T-helper 17 cell (primary cell): ENCODE results near the gene CDC42EP1. TPM values are rescaled to one million over a fixed set of nuclear protein-coding genes. Genes with fewer than 3 reads are reported as not detected.

Source experiments
- ATAC-seq: fragments of 150-1000 bp; cut with Tn5 transposase; 2 replicates; pipeline ENCODE4 v1.10.0; 2021; ENCODE audit warnings: mild to moderate bottlenecking, moderate library complexity
- DNase-seq, 3 donors: peaks; one replicate each; pipeline versions ENCODE4 v3.0.0 to v3.0.0-alpha.2; 2020 to 2021
- H3K9me3 ChIP-seq: one replicate; pipeline ENCODE4 v1.7.0; 2013; ENCODE audit warnings: low read length, mild to moderate bottlenecking; ENCODE audit not compliant: control insufficient read depth, poor library complexity, severe bottlenecking
- H3K27ac Mint-ChIP-seq: one replicate; pipeline ENCODE4 v1.8.0; 2022; ENCODE audit warnings: mild to moderate bottlenecking, moderate library complexity, mixed read lengths
- H3K27me3 Mint-ChIP-seq: one replicate; pipeline ENCODE4 v1.8.0; 2022; ENCODE audit warnings: mixed read lengths
- H3K36me3 Mint-ChIP-seq: one replicate; pipeline ENCODE4 v1.8.0; 2022; ENCODE audit warnings: low read depth, mixed read lengths
- H3K4me1 Mint-ChIP-seq: one replicate; pipeline ENCODE4 v1.8.0; 2022; ENCODE audit warnings: mild to moderate bottlenecking, mixed read lengths
- H3K4me3 Mint-ChIP-seq: one replicate; pipeline ENCODE4 v1.8.0; 2022; ENCODE audit warnings: mild to moderate bottlenecking, moderate library complexity, mixed read lengths
- total RNA-seq, 4 donors: library from RNA in 2 of 4; stranded (reverse) in 2 of 4; gene quantifications; one replicate each; pipeline ENCODE4 v1.2.3 and lab custom pipeline; 2022 to 2026

The CDC42EP1 gene
- not detected for total RNA-seq
- 0 reads per million in 2 donors for total RNA-seq (lab: John Stamatoyannopoulos, UW)

DNA sequence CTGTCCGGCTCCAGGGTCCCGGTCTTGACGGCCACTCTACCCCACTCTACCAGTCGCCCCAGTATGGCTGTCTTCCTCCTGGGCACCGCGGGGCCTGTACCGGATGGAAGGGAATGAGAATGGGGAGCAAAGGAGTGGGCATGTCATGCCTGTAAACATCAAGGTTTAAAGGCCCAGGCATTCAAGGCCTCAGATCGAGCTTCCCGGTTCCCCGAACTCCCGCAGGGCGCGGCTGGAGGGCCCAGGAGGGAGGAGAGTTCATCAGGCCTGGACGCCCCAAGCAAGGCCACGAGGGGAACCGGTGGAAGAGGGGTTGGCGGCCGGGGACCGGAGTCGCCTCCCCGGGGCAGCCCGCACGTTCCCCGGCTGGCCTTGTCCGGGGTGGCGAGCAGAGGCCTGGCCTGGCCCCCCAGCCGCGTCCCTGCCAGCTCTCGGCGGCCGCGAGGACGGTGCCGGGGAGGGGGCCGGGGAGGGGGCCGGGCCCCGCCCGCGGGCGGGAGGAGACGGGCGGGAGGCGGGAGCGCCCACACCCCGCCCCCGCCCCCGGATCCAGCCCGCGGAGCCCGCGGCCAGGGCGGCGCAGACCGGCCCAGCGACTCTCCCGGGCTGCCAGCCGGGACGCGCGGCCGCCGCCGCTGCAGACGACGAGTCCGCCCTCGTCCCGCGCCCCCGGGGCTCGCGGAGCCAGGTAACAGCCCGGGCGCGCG, at the start of gene CDC42EP1:
CDC42EP1 (plus strand) TSS at position 580 of the 707 bp plus-strand sequence. CDS start 5,870 bp downstream, outside the sequence.
- peak; percentile 22 for ATAC-seq
- no peak for DNase-seq
- H3K9me3 ChIP-seq: no peaks in the 10 kb centered on the region
- peaks cover 17% of the 10 kb centered on the region for H3K4me1 Mint-ChIP-seq
- no peak within 1 kb of the TSS for H3K27ac Mint-ChIP-seq
- H3K27me3 Mint-ChIP-seq: peaks cover 51% of the 10 kb centered on the region
- H3K36me3 Mint-ChIP-seq: peaks cover 5% of the 10 kb centered on the region
- peak within 1 kb of the TSS; percentile 87 for H3K4me3 Mint-ChIP-seq

DNA sequence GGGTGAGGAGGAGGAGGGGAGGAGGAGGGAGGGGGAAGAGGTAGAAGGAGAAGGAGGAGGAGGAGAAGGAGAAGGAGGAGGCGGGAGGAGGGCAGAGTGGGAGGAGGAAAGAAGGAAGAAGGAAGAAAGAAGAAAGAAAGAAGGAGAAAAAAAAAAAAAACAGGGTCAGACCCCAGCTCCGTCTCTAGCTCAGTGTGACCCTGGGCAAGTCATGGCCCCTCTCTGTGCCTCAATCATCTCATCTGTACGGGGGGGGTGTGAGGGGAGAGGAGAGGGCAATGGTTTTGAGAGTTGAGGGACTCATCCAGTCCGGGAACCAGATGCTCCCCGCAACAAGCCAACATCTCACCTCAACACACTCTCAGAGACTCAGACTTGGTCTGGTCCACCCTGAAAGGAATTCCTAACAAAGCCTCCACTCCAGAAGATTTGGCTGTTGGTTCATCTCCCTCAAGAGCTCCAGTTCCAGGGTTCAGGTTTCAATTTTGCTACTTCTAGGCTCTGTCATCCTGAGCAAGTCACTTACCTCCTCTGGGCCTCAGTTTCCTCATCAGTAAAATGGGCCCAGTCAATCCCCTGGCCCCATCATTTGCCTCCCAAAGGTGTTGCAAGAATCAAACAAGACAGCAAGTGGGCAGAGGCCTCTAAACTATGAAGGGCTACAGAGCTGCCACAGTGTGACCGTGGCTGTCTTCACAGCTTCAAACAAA, 48.7 kb upstream of the CDC42EP1 start:
- no peak for DNase-seq
- H3K27ac Mint-ChIP-seq: no peak overlapping the region
- no peak overlapping the region for H3K4me3 Mint-ChIP-seq
- ATAC-seq: no peak
- H3K9me3 ChIP-seq: no peaks in the 10 kb centered on the region
- peaks cover 2% of the 10 kb centered on the region for H3K36me3 Mint-ChIP-seq
- peaks cover 5% of the 10 kb centered on the region for H3K27me3 Mint-ChIP-seq
- no peaks in the 10 kb centered on the region for H3K4me1 Mint-ChIP-seq

DNA sequence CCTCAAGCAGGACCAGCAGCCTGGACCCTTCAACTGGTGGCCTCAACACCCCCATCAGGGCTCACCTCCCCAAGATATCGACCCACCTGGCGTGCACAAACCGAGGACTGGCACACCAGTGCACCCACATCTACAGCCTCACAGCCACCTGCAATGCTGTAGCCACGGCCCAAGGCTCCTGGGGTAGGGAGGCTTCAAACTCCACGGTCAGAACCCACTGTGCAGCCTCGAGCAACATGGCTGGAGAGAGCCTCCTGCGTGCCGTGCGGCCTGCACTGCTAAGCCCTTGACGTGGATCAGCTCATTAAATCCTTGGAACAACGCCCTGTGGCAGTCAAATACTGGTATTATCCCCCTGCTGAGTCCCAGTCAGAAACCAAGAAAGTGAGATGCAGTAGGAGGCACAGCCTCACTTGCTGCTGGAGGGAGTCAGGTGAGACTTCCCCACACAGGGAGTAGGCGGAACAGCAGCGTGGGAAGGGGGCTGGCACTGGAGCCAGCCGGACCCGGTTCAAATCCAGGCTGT, 45.7 kb upstream of the CDC42EP1 start:
- Mint-ChIP-seq H3K4me1 (peaks cover 5% of the 10 kb centered on the region), H3K36me3 (peaks cover 5% of the 10 kb centered on the region)

DNA sequence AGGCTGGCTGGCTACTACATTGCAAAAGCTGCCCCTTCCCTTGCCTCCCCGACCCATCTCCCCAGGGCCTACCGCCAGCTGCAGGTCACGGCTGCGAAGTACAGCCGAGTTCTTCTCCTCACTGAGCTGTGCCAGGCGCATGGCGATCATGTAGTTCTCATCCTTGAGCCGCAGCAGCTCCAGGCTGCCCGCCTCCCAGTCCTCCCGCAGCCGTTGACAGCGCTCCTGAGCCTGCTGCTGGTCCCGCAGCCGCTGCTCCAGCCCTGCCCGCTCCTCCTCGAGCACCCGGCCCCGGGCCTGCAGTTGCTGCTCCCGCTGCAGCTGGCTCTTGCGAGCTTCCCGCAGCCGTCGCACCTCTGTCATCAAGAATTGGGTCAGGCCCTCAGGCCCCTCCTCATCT, 44.4 kb upstream of the CDC42EP1 start:
- H3K27ac Mint-ChIP-seq: no peak overlapping the region
- H3K36me3 Mint-ChIP-seq: peaks cover 5% of the 10 kb centered on the region
- peaks cover 5% of the 10 kb centered on the region for H3K4me1 Mint-ChIP-seq
- H3K4me3 Mint-ChIP-seq: no peak overlapping the region
- H3K27me3 Mint-ChIP-seq: peaks cover 17% of the 10 kb centered on the region
- DNase-seq (no peak), ATAC-seq (no peak)
- H3K9me3 ChIP-seq: no peaks in the 10 kb centered on the region

More for the DNA sequence above, 45.7 kb upstream of the CDC42EP1 start:
- Mint-ChIP-seq H3K27me3 (peaks cover 13% of the 10 kb centered on the region), H3K4me3 (no peak overlapping the region), H3K27ac (no peak overlapping the region)
- no peak for DNase-seq
- ATAC-seq: no peak
- no peaks in the 10 kb centered on the region for H3K9me3 ChIP-seq

DNA sequence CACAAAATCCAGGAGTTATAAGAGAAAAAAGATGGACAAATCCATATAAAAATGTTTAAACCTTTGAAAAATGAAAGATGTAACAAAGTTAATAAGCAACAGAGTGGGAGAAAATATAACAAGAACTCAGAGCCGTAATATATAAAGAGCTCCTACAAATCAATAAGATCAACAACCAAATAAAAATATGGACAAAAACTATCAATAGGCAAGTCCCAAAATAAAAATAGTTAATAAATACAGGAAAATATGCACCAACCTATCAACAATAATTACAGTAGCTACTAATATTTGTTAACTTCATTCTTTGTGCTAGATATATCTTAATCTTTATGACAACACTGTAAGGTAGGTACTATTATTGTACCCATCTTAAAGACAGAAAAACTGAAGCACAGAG, 43.8 kb upstream of the CDC42EP1 start:
- Mint-ChIP-seq H3K36me3 (peaks cover 5% of the 10 kb centered on the region), H3K27me3 (peaks cover 22% of the 10 kb centered on the region), H3K4me1 (peaks cover 5% of the 10 kb centered on the region), H3K4me3 (no peak overlapping the region), H3K27ac (no peak overlapping the region)
- ATAC-seq (no peak), DNase-seq (no peak)
- no peaks in the 10 kb centered on the region for H3K9me3 ChIP-seq

DNA sequence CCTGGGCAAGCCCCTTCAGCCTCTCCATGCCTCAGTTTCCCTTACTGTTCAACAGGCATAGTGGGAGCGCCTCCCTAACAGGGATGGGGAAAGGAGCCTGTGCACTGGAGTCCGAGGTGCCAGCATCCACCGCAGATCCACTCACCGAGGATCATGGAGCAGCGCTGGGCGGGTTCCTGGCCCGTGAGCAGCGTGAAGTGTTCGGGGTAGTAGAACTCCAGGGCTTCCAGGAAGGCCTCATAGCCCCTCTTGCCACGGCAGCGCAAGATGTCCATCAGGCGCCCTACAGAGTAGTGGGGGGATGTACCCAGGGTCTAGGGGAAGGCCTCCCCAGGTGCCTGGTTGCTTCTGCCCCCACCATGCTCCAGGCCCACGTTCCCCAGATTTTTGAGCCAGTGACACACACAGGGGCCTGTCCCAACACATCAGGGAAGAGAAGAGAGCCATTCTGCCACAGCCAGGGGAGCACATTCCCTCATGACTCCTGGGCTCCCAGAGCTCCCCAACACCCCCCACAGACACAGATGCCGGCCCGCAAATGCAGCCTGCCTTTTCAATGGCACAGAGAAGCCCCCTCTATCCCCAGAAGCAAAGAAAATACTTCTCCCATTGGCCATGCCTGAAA, 42.3 kb upstream of the CDC42EP1 start:
- no peaks in the 10 kb centered on the region for H3K9me3 ChIP-seq
- Mint-ChIP-seq H3K27me3 (peaks cover 37% of the 10 kb centered on the region), H3K4me1 (peaks cover 5% of the 10 kb centered on the region), H3K36me3 (peaks cover 5% of the 10 kb centered on the region), H3K4me3 (peak overlapping the region; percentile 88), H3K27ac (peak overlapping the region; percentile 70)
- DNase-seq: no peak
- no peak for ATAC-seq

DNA sequence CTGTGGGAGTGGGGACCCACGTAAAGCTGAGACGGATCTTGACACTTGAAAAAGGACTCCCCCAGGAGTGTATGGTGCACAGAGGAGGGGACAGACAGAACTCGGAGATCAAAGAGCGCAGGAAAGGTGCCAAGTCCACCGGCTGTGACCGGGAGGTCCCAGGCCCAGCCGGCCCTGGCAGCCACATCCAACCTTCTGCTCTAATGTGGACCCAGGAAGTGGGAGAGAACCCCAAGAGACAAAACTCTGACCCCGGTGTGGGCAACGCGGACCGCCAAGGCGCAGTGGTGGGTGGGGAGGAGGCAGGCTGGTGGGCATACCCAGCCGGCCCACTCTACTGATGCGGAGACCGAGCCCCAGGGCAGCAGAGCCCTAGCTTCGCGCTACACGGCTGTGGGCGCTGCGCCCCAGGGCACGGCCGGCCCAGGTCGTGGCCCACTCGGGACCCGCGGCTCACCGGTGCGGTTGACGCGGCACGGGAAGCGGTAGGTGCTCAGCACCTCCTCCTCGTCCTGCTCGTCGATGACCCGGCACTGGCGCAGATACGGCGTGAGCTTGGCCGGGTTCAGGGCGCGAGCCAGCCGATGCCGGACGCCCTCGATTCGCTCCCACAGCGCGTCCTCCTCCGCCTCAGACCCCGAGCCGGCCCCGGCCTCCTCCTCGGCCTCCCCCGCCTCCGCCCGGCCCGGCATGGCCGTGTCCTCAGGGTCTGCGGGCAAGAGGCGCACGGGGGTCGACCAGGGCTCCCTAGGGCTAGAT, 41.6 kb upstream of the CDC42EP1 start:
- Mint-ChIP-seq H3K27ac (peak overlapping the region; percentile 70), H3K4me1 (peaks cover 5% of the 10 kb centered on the region), H3K27me3 (peaks cover 44% of the 10 kb centered on the region), H3K36me3 (peaks cover 5% of the 10 kb centered on the region), H3K4me3 (peak overlapping the region; percentile 88)
- no peaks in the 10 kb centered on the region for H3K9me3 ChIP-seq
- DNase-seq: no peak
- ATAC-seq: peak; percentile 8

DNA sequence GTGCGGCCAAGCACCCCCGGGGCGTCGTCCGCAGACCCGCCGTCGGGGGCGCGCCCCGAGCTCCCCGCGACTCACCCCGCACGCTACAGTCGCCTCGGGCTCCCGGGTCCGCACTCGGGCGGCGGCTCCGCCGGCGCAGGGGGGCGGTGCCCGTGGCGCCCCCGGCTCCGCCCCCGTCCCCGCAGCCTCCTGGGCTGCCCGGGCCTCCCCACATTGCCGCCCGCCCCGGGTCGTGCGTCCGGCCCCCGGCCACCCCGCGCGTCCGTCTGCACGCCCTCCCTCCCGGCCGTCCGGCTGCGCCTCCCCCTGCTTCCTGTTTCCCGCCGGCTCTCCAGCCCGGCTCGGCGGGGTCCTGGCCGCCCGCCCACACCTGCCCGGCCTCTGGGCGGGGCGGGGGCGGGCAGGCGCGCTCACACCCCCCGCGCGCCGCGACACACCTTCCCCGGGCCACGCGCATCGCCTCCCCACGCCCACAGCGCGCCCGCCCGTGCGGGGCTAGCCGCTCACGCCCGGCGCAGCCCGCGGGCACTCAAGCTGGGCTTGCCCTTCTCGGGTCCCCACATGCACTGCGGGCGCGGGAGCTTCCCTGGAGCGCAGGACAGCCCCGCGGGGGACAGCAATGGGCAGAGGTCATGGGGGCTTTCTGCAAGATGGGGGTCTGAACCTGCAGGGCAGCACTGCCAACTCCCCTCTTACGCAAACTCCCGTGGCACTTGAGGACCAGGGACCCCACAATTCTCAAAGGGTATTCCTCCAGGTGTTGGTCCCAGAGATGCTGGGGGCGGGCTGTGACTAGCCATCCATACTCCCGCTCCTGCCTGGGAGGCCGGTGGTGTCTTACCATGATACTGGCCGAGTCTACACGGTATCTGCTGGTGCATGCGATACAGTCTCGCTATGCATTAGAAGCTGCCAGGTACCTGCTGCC, 40.7 kb upstream of the CDC42EP1 start, which contains the start of gene CARD10:
CARD10 (minus strand) TSS at position 148 of the 928 bp plus-strand sequence. CDS start 215 bp downstream, outside the sequence.
- Mint-ChIP-seq H3K27ac (peak within 1 kb of the TSS; percentile 70), H3K27me3 (peaks cover 50% of the 10 kb centered on the region), H3K4me3 (peak within 1 kb of the TSS; percentile 88), H3K4me1 (peaks cover 5% of the 10 kb centered on the region), H3K36me3 (peaks cover 5% of the 10 kb centered on the region)
- ATAC-seq (peak; percentile 63), DNase-seq (no peak)
- H3K9me3 ChIP-seq: no peaks in the 10 kb centered on the region

GRCh38 chr22:37520776-37521191, 39.5 kb upstream of the CDC42EP1 start:
- DNase-seq: no peak
- H3K4me3 Mint-ChIP-seq: peak overlapping the region; percentile 59
- peaks cover 5% of the 10 kb centered on the region for H3K4me1 Mint-ChIP-seq
- H3K36me3 Mint-ChIP-seq: peaks cover 5% of the 10 kb centered on the region
- no peak overlapping the region for H3K27ac Mint-ChIP-seq
- H3K9me3 ChIP-seq: no peaks in the 10 kb centered on the region
- H3K27me3 Mint-ChIP-seq: peaks cover 51% of the 10 kb centered on the region
- ATAC-seq: no peak

- Mint-ChIP-seq H3K4me3 (no peak overlapping the region), H3K36me3 (peaks cover 4% of the 10 kb centered on the region), H3K27ac (no peak overlapping the region), H3K4me1 (peaks cover 5% of the 10 kb centered on the region), H3K27me3 (peaks cover 50% of the 10 kb centered on the region)
- DNase-seq (no peak), ATAC-seq (no peak)
- no peaks in the 10 kb centered on the region for H3K9me3 ChIP-seq
Measured at GRCh38 chr22:37521236-37521739, 39.0 kb upstream of the CDC42EP1 start.

GRCh38 chr22:37522482-37522881, 37.8 kb upstream of the CDC42EP1 start:
- Mint-ChIP-seq H3K4me1 (peaks cover 5% of the 10 kb centered on the region), H3K36me3 (peaks cover 3% of the 10 kb centered on the region), H3K27ac (no peak overlapping the region), H3K27me3 (peaks cover 50% of the 10 kb centered on the region), H3K4me3 (no peak overlapping the region)
- DNase-seq (no peak), ATAC-seq (no peak)
- no peaks in the 10 kb centered on the region for H3K9me3 ChIP-seq
